Glomerular visceral epithelial cell (primary cell): ENCODE data around the gene CILP2.

Experiments
- DNase-seq: peaks from one replicate; pipeline ENCODE4 v3.0.0-alpha.2; 2016; ENCODE audit errors: extremely low spot score

CILP2 gene

GRCh38 chr19:19567391-19567790 lies 29.3 kb downstream of the CILP2 start:
- DNase-seq = no peak

DNA sequence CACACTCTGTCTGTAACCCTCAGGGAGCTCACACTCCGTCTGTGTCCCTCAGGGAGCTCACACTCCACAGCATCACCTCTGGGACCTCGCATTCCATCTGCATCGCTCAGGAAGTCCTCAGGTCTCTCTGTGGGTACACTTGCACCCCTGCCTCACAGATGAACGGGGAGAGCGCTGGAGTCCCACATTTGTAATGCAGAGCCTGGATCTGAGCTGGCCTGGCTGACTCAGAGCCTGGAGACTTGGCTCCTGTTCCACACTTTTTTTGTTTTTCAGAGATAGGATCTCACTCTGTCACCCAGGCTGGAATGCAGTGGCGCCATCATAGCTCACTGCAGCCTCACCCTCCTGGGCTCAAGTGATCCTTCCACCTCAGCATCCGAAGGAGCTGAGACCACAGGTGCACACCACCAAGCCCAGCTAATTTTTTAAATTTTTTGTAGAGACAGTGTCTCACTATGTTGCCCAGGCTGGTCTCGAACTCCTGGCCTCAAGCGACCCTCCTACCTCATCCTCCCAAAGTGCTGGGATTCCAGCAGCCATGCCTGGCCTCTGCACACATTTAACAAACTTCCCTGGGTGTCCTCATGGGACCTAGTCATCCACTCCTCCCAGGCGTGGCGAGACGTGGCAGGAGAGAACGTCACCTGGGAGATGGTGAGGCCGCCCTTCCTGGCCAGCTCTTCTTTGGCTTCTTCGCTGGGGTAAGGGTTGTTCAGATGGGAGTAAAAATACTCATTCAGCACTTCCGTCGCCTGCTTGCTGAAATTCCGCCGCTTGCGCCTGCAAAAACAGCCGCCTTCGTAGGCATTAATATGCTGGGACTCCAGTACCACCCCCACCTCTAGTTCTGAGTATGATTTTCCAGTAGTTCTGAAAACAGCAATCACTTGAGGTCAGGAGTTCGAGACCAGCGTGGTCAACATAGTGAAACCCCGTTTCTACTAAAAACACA lies 31.0 kb downstream of the CILP2 start:
- DNase-seq = no peak

GRCh38 chr19:19570571-19570970 lies 32.5 kb downstream of the CILP2 start:
- no peak for DNase-seq

- no peak for DNase-seq
Measured at GRCh38 chr19:19571071-19571786, 33.2 kb downstream of the CILP2 start.

GRCh38 chr19:19575411-19575810 lies 37.3 kb downstream of the CILP2 start:
- DNase-seq = no peak

DNA sequence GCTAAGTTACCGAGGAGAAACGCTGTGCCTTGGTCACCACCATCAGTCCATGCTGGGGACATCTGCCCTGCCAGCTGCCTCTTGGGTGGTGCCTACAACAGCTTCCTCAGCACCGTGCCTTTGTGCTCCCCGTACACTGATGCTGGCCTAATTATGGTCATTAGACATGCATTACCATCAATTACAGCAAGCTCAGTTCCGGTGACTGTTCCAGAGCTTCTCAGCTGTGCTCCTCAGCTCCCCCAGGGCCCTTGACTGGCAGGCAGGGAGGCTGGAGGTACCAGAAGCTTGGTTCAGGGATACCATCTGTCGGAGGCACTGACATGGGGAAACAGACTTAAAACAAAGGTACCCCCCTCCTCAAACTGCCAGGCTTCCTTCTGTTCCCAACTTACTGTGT lies 40.2 kb downstream of the CILP2 start:
- no peak for DNase-seq

DNA sequence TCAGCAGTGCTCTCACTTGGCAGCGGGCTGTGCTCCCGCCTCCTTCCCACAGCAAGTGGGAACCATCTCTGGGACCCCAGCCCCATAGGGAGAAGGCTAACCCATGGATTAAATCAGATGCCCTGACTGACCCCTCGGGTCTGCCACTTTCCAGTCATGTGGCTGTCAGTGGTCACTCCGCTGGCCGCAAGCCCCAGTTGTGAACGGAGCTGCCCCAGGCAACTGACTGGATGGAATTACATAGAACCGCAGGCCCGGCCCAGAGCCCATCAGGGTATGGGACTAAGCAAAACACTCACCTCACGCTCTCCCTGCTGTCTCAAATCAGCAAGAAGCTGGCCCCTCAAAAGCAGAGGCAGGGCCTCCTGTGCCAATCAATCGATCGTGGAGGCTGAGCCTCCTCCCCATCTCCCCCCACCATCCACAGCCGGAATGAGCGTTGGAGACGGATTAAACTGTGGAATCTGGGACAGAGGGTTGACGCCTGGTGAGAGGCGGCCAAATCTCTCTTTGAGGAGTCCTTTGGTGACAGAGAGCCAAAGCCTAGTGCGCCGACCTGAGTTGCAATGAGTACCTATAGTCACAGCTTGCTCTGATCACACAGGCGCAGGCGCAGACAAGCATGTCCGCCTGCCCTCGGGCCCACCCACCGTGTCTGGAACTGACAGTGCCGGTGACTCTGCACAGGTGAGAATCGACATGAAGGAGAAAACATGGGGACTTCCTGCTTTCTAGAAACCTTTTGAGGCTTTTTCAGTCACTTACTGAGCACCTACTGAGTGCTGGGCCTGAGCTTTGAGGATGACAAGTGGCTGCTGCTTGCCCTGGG lies 41.7 kb downstream of the CILP2 start:
- no peak for DNase-seq

GRCh38 chr19:19580418-19580817 lies 42.4 kb downstream of the CILP2 start:
- no peak for DNase-seq

DNA sequence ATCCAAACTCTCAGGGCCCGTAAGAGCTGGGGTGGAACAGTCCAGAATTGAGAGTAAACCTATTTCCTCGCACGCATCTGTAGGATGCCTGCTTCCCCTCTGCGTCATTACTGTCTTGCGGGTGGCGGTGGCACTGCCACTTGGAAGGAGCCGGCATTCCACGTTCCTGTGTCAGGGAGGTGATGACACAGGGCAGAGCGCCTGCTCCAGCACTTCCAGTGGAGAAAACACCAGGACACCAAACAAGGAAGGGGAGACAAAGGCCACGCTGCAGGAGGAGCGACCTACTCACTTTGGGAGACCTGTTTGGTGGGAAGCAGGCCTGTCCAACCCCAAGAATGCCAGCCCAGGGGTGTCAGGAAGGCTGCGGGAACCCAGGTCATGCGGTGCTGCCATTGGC lies 43.3 kb downstream of the CILP2 start:
- DNase-seq = no peak

- DNase-seq = no peak
Measured at GRCh38 chr19:19582471-19582870, 44.4 kb downstream of the CILP2 start.

DNA sequence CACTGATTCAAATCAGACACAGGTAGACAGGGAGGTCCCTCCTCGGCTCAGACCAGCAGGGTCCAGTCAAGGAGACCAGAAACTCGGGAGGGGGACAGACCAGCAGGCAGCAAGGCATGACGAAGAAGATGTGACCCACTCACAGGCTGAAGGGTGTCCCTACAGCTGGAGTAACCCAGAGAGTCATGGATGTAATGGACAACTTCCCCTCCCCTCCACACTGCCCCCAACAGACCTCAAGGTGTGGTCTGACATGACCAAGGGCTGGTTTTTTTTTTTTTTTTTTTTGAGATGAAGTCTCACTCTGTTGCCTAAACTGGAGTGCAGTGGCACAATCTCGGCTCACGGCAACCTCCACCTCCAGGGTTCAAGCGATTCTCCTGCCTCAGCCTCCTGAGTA lies 46.3 kb downstream of the CILP2 start:
- DNase-seq = no peak

DNA sequence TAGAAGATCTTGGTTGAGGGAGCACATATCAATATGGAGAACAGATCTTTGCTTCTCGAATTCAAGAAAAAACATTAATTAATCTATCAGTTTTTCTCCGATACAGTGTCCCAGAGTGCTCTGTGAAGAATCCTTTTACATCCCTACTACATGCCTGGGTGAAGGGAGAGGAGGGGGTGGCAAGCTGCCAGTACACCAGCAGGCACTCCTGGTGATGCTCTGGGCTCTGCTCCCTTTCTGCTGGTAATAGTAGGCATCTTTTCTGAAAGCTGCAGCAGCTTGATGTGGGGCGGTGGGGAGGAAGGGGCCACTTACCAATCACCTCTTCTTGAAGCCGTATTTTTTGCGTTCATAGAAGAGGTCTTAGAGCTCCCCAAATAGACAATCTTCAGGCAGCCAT lies 49.7 kb downstream of the CILP2 start:
- DNase-seq = no peak

DNA sequence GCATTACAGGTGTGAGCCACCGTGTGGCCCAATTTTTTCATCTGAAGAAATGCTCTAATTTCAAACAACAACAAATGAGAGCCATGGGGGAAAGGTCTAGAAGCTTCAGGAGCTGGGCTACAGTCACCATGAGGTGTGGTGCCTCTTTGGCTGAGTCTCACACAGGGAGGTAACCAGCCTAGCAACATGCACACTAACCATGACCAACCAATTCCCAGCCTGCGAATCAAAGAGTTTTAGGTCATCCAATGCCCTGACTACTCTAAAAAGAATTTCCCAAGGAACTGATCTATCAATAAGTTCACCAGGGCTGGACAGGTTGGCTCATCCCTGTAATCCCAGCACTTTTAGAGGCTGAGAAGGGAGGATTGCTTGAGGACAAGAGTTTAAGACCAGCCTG lies 50.5 kb downstream of the CILP2 start:
- no peak for DNase-seq

DNA sequence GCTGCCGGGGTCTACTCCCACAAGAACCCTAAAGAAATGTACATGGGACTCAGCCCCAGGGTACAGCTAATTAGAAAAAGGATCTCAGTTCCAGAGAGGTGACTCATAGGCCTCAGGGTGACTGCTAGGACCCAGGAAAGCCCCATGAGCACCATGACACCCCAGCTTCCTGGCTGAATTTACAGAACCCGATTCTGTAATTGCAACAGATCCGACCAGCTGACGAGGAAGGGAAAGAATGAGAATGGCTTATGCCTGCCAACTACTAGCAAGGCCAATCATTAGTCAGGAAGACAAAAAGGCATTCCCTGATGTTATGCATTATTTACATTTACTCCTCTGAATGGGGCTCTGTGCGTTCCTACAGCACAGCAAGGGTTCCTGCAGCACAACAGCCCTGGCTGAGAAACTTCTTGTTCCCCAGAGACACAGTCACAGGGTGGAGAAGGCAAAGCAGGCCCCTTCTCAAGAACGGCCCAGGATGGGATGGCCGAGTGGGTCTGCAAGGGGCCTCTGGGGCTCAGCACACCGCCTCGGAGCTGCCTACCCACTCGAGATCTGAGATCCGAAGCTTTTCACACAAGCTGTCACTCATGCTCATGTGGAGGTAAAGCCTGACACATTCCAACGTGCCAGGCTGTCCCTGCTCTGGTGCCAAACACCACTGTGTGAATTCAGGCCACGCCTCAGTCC lies 53.2 kb downstream of the CILP2 start:
- peak; percentile 65 for DNase-seq

- DNase-seq = no peak
Measured at GRCh38 chr19:19592690-19593089, 54.6 kb downstream of the CILP2 start.

GRCh38 chr19:19594381-19594780 lies 56.3 kb downstream of the CILP2 start:
- no peak for DNase-seq

DNA sequence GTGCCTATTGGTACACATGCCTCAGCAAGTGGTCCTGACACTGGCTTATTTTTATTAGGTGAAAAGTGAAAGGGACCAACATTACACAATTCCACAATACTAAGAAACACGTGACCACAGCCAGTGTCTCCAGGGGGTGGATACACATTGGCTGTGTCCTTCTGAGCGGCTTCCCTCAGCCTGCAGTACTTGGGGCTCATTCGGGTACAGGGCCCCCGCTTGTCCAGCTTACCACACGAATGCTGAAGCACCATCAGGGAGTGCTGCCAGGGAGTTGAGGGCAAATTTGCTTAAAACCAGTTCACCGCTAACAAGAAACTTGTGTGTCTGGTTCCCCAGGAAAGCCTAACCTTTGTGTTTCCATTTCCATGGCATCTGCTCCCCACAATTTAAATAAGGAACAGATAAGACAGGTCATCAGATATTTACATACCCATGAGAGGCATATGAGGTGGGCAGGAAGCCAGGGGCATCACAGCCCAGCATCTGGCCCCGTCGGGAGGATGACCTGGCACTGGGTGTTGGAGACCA lies 57.2 kb downstream of the CILP2 start:
- no peak for DNase-seq
